ENCODE results near the gene DHRS11. TPM values are rescaled to one million over a fixed set of nuclear protein-coding genes. Genes with fewer than 3 reads are reported as not detected.

Gene DHRS11
- polyA plus RNA-seq, 1 of the 3 experiments (the other 2 are of a cell fraction), result 31.6 TPM

- TF ChIP-seq SMC3 (IDR thresholded peaks at IDR 0.05; ENCODE audit: low read depth, low read length) (no peak), POLR2AphosphoS5 (IDR thresholded peaks at IDR 0.05; ENCODE audit: low read depth, low read length) (no peak), RFX5 (IDR thresholded peaks at IDR 0.05; ENCODE audit: low read length) (no peak), YY1 (IDR thresholded peaks at IDR 0.05; ENCODE audit: low read depth) (no peak)
- TF ChIP-seq, protein P1, sequence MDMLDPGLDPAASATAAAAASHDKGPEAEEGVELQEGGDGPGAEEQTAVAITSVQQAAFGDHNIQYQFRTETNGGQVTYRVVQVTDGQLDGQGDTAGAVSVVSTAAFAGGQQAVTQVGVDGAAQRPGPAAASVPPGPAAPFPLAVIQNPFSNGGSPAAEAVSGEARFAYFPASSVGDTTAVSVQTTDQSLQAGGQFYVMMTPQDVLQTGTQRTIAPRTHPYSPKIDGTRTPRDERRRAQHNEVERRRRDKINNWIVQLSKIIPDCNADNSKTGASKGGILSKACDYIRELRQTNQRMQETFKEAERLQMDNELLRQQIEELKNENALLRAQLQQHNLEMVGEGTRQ (IDR thresholded peaks at IDR 0.05; ENCODE audit: borderline replicate concordance, low read depth, low read length), result no peak
- TF ChIP-seq, protein P2, sequence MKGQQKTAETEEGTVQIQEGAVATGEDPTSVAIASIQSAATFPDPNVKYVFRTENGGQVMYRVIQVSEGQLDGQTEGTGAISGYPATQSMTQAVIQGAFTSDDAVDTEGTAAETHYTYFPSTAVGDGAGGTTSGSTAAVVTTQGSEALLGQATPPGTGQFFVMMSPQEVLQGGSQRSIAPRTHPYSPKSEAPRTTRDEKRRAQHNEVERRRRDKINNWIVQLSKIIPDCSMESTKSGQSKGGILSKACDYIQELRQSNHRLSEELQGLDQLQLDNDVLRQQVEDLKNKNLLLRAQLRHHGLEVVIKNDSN (IDR thresholded peaks at IDR 0.05; ENCODE audit: borderline replicate concordance, low read depth), result no peak
Observed at GRCh38 chr17:36616061-36617029, 24.7 kb downstream of the DHRS11 start (continued).

DNA sequence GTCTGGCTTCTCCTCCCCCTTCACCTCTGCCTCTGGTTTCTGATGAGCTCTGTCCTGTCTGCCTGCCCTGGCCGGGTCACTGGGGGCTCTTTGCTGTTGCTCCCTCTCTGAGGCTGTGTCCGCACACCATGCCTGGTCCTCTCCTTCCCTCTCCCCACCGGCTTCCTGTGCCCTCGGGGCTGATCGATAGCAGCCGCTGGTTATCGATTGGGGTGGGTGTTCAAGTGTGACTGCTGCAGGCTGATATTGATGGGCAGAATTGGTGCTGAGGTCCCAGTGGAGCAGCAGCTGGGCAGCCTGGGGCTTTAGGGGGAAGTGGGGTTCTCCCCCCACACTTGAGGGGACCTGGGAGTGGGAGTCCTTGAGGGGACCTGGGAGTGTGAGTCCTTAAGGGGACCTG is 26.1 kb downstream of the DHRS11 start:
- POLR2A ChIA-PET, result no interaction called here
- Histone ChIP-seq H3K27ac (ENCODE audit: low read depth in 2 of 2, low read length in 1 of 2) (no peak overlapping the region), H4K20me1 (ENCODE audit: insufficient read depth) (no peaks in the 10 kb centered on the region), H3K9me2 (no peaks in the 10 kb centered on the region), H3K9ac (no peak overlapping the region), H3K4me3 (ENCODE audit: low read depth in 2 of 2, low read length in 1 of 2) (no peak overlapping the region), H2AFZ (ENCODE audit: low read depth) (no peak overlapping the region), H3K9me3 (no peaks in the 10 kb centered on the region), H3K27me3 (ENCODE audit: insufficient read depth) (no peaks in the 10 kb centered on the region), H3K4me2 (no peak overlapping the region), H3F3A (replicated peaks; ENCODE audit: insufficient read depth) (no peaks in the 10 kb centered on the region), H3K79me2 (ENCODE audit: insufficient read depth) (no peaks in the 10 kb centered on the region), H3K36me3 (replicated peaks in 1 of 2; ENCODE audit: control insufficient read depth in 1 of 2, insufficient read depth in 2 of 2, low read length in 1 of 2) (no peaks in the 10 kb centered on the region), H3K4me1 (ENCODE audit: control insufficient read depth in 1 of 2, insufficient read depth in 2 of 2, low read depth in 1 of 2, low read length in 1 of 2) (no peaks in the 10 kb centered on the region)
- no peak for DNase-seq
- CTCF ChIA-PET, result interaction anchor here (0.6 to 8.2 kb wide), 5 partner anchors 8 to 622 kb away, joined by 3 to 50 read pairs (median 5); no protein-coding TSS in a partner anchor
- WGBS (ENCODE audit: low lambda C conversion rate), result 80% methylated on average over 7 of the region's 7 CpGs
- TF ChIP-seq, protein P1 (IDR thresholded peaks at IDR 0.05; ENCODE audit: borderline replicate concordance, low read depth, low read length), result no peak
- TF ChIP-seq IRF3 (IDR thresholded peaks at IDR 0.05; ENCODE audit: low read depth, low read length) (no peak), RXRA (IDR thresholded peaks at IDR 0.05; ENCODE audit: borderline replicate concordance, low read depth) (no peak), FOSL2 (IDR thresholded peaks at IDR 0.05; ENCODE audit: borderline replicate concordance, low read depth) (no peak), CHD2 (IDR thresholded peaks at IDR 0.05; ENCODE audit: low read length, partially characterized antibody) (no peak), GABPA (IDR thresholded peaks at IDR 0.05; ENCODE audit: low read depth) (no peak)
- TF ChIP-seq, protein P2 (IDR thresholded peaks at IDR 0.05; ENCODE audit: borderline replicate concordance, low read depth), result no peak
